Epidermal melanocyte (primary cell): ENCODE data around the gene SLC16A9.
"Not testable (repeated sequence)": the region's sequence is repeated elsewhere in the genome, so short reads cannot be mapped to it uniquely, and the experiment has no call there.

Source experiments
- DNase-seq: peaks from one replicate; pipeline ENCODE4 v3.0.0; 2011; ENCODE audit warnings: low spot score; ENCODE audit not compliant: insufficient read length

The SLC16A9 gene

GRCh38 chr10:59677253-59677831, 32.3 kb downstream of the SLC16A9 start:
- DNase-seq, result no peak

- no peak for DNase-seq
These were observed 33.8 kb downstream of the SLC16A9 start for GRCh38 chr10:59675812-59676211.

GRCh38 chr10:59674215-59674836, 35.3 kb downstream of the SLC16A9 start:
- DNase-seq, result no peak

- DNase-seq, result no peak
These were observed 37.3 kb downstream of the SLC16A9 start for GRCh38 chr10:59672150-59672875.

- no peak for DNase-seq
These were observed 39.4 kb downstream of the SLC16A9 start for GRCh38 chr10:59670269-59670668.

GRCh38 chr10:59668096-59668495, 41.6 kb downstream of the SLC16A9 start:
- no peak for DNase-seq

GRCh38 chr10:59666310-59666709, 43.3 kb downstream of the SLC16A9 start:
- DNase-seq, result no peak

- DNase-seq, result not testable (repeated sequence)
These were observed 46.4 kb downstream of the SLC16A9 start for GRCh38 chr10:59663213-59663612.

- DNase-seq, result no peak
These were observed 51.9 kb downstream of the SLC16A9 start for GRCh38 chr10:59657724-59658123.

- no peak for DNase-seq
These were observed 54.3 kb downstream of the SLC16A9 start for GRCh38 chr10:59655309-59655708.

- DNase-seq, result no peak
These were observed 55.6 kb downstream of the SLC16A9 start for GRCh38 chr10:59654007-59654406.

- no peak for DNase-seq
These were observed 57.7 kb downstream of the SLC16A9 start for GRCh38 chr10:59651902-59652301.

- DNase-seq, result no peak
These were observed 59.9 kb downstream of the SLC16A9 start for GRCh38 chr10:59649606-59650346.

GRCh38 chr10:59648711-59649201, 60.9 kb downstream of the SLC16A9 start:
- DNase-seq, result no peak

- DNase-seq, result no peak
These were observed 64.8 kb downstream of the SLC16A9 start for GRCh38 chr10:59644841-59645240.

GRCh38 chr10:59641688-59642087, 68.0 kb downstream of the SLC16A9 start:
- not testable (repeated sequence) for DNase-seq

- DNase-seq, result no peak
These were observed 74.0 kb downstream of the SLC16A9 start for GRCh38 chr10:59635502-59636290.

- DNase-seq, result no peak
These were observed 75.5 kb downstream of the SLC16A9 start for GRCh38 chr10:59634102-59634501.

GRCh38 chr10:59633063-59633462, 76.6 kb downstream of the SLC16A9 start:
- DNase-seq, result no peak

GRCh38 chr10:59631882-59632807, 77.5 kb downstream of the SLC16A9 start:
- no peak for DNase-seq
